Measurements from ENCODE around the gene IL1RAP.

DNA sequence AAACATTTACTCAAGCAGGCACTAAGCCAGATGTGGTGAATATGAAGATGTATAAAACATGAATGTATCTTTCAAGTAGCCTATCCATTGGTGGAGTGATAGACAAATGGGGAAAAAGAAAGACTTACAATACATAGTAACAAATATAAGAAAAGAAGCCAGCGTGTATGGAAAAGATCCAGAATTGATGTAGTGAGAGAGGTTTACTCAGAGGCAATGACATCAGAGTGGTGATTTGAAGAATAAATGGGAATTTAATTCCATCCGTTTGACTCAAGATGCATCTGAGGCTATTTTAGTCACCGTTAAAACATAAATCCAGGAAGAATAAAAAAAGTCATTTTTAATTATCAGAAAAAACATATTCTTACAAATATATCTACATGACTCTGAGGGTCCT is 162.6 kb downstream of the IL1RAP start:
- no peak for TF ChIP-seq POLR2AphosphoS5 (IDR thresholded peaks at IDR 0.05; ENCODE audit: insufficient read depth in 1 of 2, low read depth in 1 of 2)
- TF ChIP-seq, protein P1, sequence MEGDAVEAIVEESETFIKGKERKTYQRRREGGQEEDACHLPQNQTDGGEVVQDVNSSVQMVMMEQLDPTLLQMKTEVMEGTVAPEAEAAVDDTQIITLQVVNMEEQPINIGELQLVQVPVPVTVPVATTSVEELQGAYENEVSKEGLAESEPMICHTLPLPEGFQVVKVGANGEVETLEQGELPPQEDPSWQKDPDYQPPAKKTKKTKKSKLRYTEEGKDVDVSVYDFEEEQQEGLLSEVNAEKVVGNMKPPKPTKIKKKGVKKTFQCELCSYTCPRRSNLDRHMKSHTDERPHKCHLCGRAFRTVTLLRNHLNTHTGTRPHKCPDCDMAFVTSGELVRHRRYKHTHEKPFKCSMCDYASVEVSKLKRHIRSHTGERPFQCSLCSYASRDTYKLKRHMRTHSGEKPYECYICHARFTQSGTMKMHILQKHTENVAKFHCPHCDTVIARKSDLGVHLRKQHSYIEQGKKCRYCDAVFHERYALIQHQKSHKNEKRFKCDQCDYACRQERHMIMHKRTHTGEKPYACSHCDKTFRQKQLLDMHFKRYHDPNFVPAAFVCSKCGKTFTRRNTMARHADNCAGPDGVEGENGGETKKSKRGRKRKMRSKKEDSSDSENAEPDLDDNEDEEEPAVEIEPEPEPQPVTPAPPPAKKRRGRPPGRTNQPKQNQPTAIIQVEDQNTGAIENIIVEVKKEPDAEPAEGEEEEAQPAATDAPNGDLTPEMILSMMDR (IDR thresholded peaks at IDR 0.05) = no peak

All from vagina (tissue), 2 donors.